ENCODE results near the gene CCDC85A. TPM values are rescaled to one million over a fixed set of nuclear protein-coding genes. Genes with fewer than 3 reads are reported as not detected.

Gene CCDC85A
- total RNA-seq, 1 donor from 2014 or later: 1.7 TPM

GRCh38 chr2:56240210-56240609 is 56.4 kb downstream of the CCDC85A start:
- Mint-ChIP-seq H3K36me3 (ENCODE audit: unreplicated experiment) (no peaks in the 10 kb centered on the region), H3K9me3 (ENCODE audit: unreplicated experiment) (peaks cover 16% of the 10 kb centered on the region)

DNA sequence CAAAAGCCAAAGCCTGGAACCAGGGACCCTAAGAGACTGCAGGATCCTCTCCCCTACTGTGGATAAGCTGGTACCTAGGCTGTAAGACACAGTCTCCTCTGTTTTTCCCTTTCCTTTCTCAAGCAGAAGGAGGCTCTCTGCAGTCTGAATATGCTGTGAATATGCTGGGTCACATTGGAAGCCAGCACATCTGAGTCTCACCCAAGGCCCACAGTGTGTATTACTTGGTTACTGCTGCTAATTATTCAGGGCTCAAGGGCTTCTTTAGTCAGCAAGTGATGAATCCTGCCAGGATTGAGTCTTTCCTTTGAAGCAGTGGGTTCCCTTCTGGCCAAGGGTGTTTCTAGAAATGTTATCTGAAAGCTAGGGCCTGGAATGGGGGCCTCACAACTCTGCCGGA is 60.7 kb downstream of the CCDC85A start:
- H3K27me3 Mint-ChIP-seq (ENCODE audit: unreplicated experiment): no peaks in the 10 kb centered on the region
- TF ChIP-seq, protein P1, sequence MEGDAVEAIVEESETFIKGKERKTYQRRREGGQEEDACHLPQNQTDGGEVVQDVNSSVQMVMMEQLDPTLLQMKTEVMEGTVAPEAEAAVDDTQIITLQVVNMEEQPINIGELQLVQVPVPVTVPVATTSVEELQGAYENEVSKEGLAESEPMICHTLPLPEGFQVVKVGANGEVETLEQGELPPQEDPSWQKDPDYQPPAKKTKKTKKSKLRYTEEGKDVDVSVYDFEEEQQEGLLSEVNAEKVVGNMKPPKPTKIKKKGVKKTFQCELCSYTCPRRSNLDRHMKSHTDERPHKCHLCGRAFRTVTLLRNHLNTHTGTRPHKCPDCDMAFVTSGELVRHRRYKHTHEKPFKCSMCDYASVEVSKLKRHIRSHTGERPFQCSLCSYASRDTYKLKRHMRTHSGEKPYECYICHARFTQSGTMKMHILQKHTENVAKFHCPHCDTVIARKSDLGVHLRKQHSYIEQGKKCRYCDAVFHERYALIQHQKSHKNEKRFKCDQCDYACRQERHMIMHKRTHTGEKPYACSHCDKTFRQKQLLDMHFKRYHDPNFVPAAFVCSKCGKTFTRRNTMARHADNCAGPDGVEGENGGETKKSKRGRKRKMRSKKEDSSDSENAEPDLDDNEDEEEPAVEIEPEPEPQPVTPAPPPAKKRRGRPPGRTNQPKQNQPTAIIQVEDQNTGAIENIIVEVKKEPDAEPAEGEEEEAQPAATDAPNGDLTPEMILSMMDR (IDR thresholded peaks at IDR 0.05): no peak
- H3K4me1 Mint-ChIP-seq (ENCODE audit: unreplicated experiment): peaks cover 2% of the 10 kb centered on the region
- H3K9me3 Mint-ChIP-seq (ENCODE audit: unreplicated experiment): peaks cover 16% of the 10 kb centered on the region
- no peak for DNase-seq (ENCODE audit: extremely low spot score, unreplicated experiment)
- H3K36me3 Mint-ChIP-seq (ENCODE audit: unreplicated experiment): no peaks in the 10 kb centered on the region
- no peak overlapping the region for H3K4me3 Mint-ChIP-seq (ENCODE audit: unreplicated experiment)
- no peak overlapping the region for H3K27ac Mint-ChIP-seq (ENCODE audit: unreplicated experiment)

More at GRCh38 chr2:56240210-56240609, 56.4 kb downstream of the CCDC85A start:
- peaks cover 5% of the 10 kb centered on the region for H3K4me1 Mint-ChIP-seq (ENCODE audit: unreplicated experiment)
- DNase-seq (ENCODE audit: extremely low spot score, unreplicated experiment): no peak
- H3K27ac Mint-ChIP-seq (ENCODE audit: unreplicated experiment): no peak overlapping the region
- no peaks in the 10 kb centered on the region for H3K27me3 Mint-ChIP-seq (ENCODE audit: unreplicated experiment)
- no peak overlapping the region for H3K4me3 Mint-ChIP-seq (ENCODE audit: unreplicated experiment)
- TF ChIP-seq, protein P1 (IDR thresholded peaks at IDR 0.05): no peak

GRCh38 chr2:56244911-56245530 is 61.2 kb downstream of the CCDC85A start:
- no peaks in the 10 kb centered on the region for H3K27me3 Mint-ChIP-seq (ENCODE audit: unreplicated experiment)
- H3K4me1 Mint-ChIP-seq (ENCODE audit: unreplicated experiment): no peaks in the 10 kb centered on the region
- H3K27ac Mint-ChIP-seq (ENCODE audit: unreplicated experiment): no peak overlapping the region
- TF ChIP-seq, protein P1 (IDR thresholded peaks at IDR 0.05): no peak
- no peaks in the 10 kb centered on the region for H3K36me3 Mint-ChIP-seq (ENCODE audit: unreplicated experiment)
- no peak overlapping the region for H3K4me3 Mint-ChIP-seq (ENCODE audit: unreplicated experiment)
- H3K9me3 Mint-ChIP-seq (ENCODE audit: unreplicated experiment): peaks cover 16% of the 10 kb centered on the region
- DNase-seq (ENCODE audit: extremely low spot score, unreplicated experiment): no peak

DNA sequence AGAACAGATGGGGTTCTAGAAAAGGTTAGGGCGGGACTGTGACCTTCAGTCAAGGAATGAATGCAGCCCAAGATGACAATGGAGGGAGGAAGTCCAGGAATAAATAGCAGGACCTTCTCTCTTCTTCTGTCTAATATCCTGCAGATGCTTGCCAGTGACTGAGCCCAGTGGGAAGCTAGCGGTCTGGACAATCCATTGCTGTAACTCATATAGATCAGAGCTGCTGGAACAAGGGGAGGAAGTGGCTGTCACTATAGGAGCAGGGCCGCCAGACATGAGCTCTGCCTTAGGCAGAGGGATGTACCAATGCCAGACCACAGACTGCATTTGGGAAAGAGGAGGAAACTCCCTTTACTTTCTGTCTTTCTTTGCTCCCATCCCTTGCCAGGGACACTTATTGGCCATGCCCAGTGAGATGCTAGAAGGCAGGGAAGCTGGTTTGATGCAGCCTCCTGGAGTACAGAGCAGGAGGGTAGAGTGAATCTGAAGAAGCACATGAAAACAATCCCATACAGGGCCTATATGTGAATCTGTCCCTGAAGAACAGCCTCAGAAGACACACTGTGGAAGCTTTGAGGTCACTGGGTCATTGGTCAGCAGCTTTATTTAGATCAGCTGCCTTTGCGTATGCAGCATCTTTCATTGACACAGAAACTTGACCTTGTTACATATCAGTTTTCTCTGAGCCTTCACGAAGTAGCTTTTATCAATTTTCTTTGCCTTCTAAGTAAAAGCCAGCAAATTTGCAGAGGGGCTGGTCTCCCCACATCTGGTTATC is 65.4 kb downstream of the CCDC85A start:
- Mint-ChIP-seq H3K27ac (ENCODE audit: unreplicated experiment) (no peak overlapping the region), H3K4me1 (ENCODE audit: unreplicated experiment) (no peaks in the 10 kb centered on the region), H3K27me3 (ENCODE audit: unreplicated experiment) (no peaks in the 10 kb centered on the region), H3K4me3 (ENCODE audit: unreplicated experiment) (no peak overlapping the region), H3K36me3 (ENCODE audit: unreplicated experiment) (no peaks in the 10 kb centered on the region), H3K9me3 (ENCODE audit: unreplicated experiment) (no peaks in the 10 kb centered on the region)
- TF ChIP-seq, protein P1 (IDR thresholded peaks at IDR 0.05): no peak
- DNase-seq (ENCODE audit: extremely low spot score, unreplicated experiment): no peak

GRCh38 chr2:56250153-56250729 is 66.5 kb downstream of the CCDC85A start:
- Mint-ChIP-seq H3K27me3 (ENCODE audit: unreplicated experiment) (no peaks in the 10 kb centered on the region), H3K4me3 (ENCODE audit: unreplicated experiment) (no peak overlapping the region), H3K36me3 (ENCODE audit: unreplicated experiment) (no peaks in the 10 kb centered on the region), H3K9me3 (ENCODE audit: unreplicated experiment) (no peaks in the 10 kb centered on the region), H3K4me1 (ENCODE audit: unreplicated experiment) (no peaks in the 10 kb centered on the region), H3K27ac (ENCODE audit: unreplicated experiment) (no peak overlapping the region)
- TF ChIP-seq, protein P1 (IDR thresholded peaks at IDR 0.05): no peak
- DNase-seq (ENCODE audit: extremely low spot score, unreplicated experiment): no peak

Data from osteocyte (in vitro differentiated cells).